HFF-Myc (cell line): ENCODE measurements around the gene BAHCC1.

Source experiments
- DNase-seq: peaks from one replicate; pipeline ENCODE4 v3.0.0-alpha.2; 2011; ENCODE audit warnings: low read depth; ENCODE audit errors: extremely low read depth
- H3K4me3 ChIP-seq: replicated peaks from 2 replicates; pipeline ENCODE4 v1.5.1; 2011; ENCODE audit warnings: low read depth, mild to moderate bottlenecking, control low read depth, low read length
- TF ChIP-seq, protein P1 (sequence below): IDR thresholded peaks from 2 replicates; pipeline ENCODE4 v1.5.1; 2012; ENCODE audit warnings: mild to moderate bottlenecking, low read depth, low read length, control low read depth; ENCODE audit errors: missing control alignments

BAHCC1 gene

DNA sequence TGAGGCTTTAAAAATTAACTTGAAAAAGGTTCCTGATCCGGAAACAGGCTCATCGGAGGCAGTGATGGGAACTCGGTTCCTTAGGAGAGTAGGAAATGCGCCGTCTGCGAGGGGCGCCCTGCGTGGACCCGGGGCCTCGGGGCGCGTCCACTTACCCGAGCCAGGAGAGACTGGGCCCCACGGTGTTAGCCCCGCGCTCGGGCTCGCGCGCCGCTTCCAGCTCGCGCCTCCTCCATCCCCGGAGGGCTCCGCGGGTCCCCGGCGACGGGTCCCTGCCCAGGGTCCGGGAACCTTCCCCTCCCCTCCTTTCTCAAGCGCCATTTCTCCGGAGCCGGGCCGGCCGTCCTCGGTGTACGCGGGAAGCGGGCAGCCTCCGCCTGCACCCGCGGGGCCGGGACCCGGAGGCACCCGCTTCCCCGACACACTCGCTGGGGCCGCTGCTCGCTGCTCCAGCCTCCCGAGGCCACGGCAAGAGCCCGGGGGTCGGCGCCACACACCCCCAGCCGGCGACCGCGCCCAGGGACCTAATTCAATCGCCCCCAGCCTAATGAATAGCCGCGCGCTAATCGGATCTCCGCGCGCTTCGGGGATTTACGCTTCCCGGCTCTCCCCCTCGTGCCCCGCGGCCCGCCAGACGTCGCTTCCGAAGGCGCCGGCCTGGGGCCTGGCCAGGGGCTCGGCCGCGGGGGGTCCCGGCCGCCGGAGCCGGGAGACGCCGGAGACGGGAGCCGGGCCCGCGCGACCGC lies 2.2 kb upstream of the BAHCC1 start:
- peak overlapping the region; percentile 67 for H3K4me3 ChIP-seq
- TF ChIP-seq, protein P1, sequence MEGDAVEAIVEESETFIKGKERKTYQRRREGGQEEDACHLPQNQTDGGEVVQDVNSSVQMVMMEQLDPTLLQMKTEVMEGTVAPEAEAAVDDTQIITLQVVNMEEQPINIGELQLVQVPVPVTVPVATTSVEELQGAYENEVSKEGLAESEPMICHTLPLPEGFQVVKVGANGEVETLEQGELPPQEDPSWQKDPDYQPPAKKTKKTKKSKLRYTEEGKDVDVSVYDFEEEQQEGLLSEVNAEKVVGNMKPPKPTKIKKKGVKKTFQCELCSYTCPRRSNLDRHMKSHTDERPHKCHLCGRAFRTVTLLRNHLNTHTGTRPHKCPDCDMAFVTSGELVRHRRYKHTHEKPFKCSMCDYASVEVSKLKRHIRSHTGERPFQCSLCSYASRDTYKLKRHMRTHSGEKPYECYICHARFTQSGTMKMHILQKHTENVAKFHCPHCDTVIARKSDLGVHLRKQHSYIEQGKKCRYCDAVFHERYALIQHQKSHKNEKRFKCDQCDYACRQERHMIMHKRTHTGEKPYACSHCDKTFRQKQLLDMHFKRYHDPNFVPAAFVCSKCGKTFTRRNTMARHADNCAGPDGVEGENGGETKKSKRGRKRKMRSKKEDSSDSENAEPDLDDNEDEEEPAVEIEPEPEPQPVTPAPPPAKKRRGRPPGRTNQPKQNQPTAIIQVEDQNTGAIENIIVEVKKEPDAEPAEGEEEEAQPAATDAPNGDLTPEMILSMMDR, result no peak
- DNase-seq, result no peak

DNA sequence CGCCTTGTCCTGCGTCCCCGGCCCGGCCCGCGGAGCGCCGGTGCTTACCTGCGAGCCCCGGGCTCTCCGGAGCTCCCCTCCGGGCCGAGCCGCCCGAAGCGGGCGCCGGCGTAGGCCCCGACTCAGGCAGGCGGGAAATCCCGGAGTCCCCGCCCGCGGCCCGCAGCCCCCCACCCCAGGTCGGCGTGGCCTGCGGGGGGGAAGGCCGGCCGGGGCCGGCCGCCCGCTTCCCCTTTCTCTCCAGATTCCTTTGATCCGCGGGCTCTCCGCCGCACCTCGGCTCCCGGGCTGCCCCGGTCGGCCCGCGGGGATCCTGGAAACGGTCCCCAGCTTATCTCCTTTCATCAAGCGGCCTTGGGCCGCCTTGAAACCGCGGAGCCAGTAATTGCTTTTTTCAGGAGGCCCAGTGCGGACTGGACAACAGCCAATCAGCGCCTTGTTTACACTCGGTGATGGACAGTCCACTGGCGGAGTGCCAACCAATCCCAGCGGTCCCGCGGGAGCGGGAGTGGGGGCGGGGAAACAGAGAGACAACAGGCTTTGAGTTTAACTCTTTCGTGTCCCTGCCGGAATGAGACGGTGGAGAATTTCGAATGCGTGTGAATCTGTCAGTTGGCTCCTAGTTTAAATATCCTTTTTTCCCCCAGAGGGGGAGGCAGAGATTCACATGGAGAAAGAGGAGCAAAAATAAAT lies 1.4 kb upstream of the BAHCC1 start:
- TF ChIP-seq, protein P1, result peak; percentile 12
- peak overlapping the region; percentile 67 for H3K4me3 ChIP-seq
- peak; percentile 100 for DNase-seq

DNA sequence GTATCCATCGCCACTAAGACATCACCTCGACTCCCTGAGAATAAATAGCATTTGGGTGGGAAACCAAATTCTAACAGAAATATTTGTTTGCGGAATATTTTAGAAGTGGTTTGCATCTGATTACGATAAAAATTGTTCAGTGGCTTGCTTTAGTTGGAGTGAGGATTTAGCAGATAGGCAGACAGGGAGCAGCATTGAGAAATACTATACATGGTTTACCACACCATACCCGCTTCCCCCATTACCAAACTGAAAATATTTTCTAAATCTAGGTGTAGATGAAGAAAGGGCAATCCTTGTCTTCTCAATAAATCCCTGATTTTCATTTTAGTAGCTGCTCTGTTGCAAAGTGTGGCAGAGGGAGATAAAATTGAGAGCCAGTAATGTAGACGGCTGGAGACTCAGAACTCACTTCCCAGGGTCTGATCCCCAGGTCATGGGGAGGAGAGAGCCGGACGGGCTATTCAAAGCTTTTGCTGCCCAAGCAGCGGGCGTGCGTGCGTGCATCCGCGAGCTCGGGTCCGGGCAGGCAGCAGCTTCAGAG lies 808 bp upstream of the BAHCC1 start:
- no peak for DNase-seq
- TF ChIP-seq, protein P1, result no peak
- peak overlapping the region; percentile 67 for H3K4me3 ChIP-seq

DNA sequence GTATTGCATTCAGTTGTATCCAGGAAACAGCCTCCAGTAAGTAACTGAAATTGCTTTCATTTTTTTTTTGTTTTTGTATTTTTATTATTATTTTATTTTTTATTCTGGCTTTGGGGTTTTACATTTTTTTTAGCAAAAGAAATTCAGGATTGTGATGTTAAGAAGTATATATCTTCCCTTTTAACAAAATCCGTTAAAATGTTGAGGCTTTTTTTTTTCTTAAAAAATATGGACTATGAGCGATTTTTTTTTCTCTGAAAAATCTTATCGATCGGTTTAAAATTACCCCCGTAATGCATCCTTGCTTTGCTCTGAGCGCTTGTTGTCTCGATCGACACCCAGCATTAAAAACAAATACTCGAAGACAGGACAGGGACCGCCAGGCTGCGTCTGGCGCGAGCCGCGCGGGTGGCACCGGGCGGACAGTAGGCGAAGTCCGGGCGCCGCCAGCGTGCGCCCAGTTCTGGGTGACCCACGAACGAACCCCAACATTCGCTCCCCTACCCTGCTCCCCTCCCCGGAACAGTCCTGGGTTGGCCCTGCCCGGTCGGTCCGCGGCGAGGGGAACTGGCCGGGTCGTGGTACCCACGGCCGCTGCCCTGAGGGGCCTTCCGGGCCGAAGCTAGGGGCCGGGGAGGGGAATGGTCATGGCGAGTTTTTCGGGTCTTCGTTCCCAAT lies 482 bp downstream of the BAHCC1 start:
- no peak for DNase-seq
- TF ChIP-seq, protein P1, result no peak
- H3K4me3 ChIP-seq, result peak overlapping the region; percentile 57

DNA sequence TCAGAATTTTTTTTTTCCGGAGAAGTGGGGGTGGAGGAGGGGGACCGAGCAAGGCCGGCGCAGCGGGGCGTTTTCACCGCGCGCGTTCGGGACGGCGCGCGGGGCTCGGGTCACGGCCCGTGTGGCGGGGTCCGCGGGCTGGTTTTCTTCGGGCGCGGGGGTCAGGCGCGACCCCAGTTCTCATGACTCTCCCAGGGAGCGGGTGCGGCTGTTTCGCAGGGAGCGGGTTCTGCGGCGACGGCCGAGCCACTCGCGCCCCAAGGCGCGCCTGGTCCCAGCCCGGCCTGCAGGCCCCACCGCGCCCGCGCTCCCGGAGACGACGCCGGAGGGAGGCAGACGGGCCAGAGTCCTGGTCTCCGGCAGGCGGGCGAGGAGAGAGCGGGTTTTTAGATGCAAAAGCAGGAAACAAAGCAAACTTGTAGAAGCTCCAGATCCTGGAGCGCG lies 1.0 kb downstream of the BAHCC1 start:
- DNase-seq, result no peak
- H3K4me3 ChIP-seq, result peak overlapping the region; percentile 57
- TF ChIP-seq, protein P1, result no peak

DNA sequence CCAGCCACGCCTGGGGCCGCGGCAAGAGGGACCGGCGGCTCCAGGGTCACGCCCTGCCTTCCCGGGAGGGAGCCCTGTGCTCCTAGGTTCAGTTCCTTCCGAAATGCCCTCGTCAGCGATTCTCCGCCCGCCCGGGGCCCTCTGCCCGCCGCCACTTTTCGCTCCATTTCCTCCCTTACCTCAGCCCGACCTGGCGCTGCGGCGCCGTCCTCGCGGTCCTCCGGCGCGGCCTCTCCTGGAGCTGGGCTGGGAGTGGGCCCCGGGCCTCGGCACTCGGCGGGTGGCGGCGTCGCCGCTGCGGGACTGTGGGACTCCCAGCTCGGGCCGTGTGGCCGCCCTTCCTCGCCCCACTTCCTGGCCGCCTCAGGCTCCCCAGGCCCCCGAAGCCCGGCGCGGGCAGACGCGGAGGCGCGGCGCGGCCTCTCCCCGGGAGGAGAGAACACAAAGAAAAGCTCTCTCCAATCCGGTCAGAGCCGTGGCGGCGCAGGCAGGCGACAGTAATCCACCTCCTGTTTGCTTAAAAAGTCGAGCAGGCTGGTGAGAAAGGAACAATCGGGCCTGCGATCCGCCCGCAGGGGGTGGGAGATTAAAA lies 1.6 kb downstream of the BAHCC1 start:
- TF ChIP-seq, protein P1, result no peak
- peak overlapping the region; percentile 57 for H3K4me3 ChIP-seq
- no peak for DNase-seq
